Spleen (tissue), 7 donors: Measurements from ENCODE around the gene TBX2.
"Not testable (repeated sequence)": the region's sequence is repeated elsewhere in the genome, so short reads cannot be mapped to it uniquely, and the experiment has no call there.

Source experiments
- CTCF ChIP-seq, 11 experiments: fragments of 200-600 bp in 7 of 11; fragments of 450-650 bp in 4 of 11; sonication (generic) in 4 of 11; IDR thresholded peaks in 8 of 11; conservative IDR thresholded peaks in 3 of 11; 1 replicate in 7 of 11; 2 replicates in 4 of 11; pipeline versions ENCODE4 v1.4.0 to v1.8.0; 2016 to 2021; ENCODE audit warnings: antibody characterized with exemption in 11 of 11, inconsistent platforms in 4 of 11, mild to moderate bottlenecking in 1 of 11
- POLR2AphosphoS5 ChIP-seq, 3 donors: sonication (generic); formaldehyde crosslinking; IDR thresholded peaks; one replicate each; pipeline ENCODE4 v1.5.1; 2017; ENCODE audit warnings: antibody characterized with exemption in 3 of 3
- donor health status: DM: no; HTN: no; CAD: no; lungs with moderate emphysema.
- donor health status: DM: no; HTN: no; CAD: no.
- donor health status: DM: no; HTN: no; CAD: no.

GRCh38 chr17:61429831-61430230 lies 30.2 kb downstream of the TBX2 start:
- TF ChIP-seq CTCF (IDR thresholded peaks at IDR 0.05 in 8 of 11, conservative IDR thresholded peaks at IDR 0.05 in 3 of 11); POLR2AphosphoS5 (IDR thresholded peaks at IDR 0.05): not testable (repeated sequence)
